GM21526 (cell line): ENCODE measurements around the gene RIN3.
A peak's percentile ranks its signal among the peaks of the same experiment; 100 is the strongest.
"Not testable (repeated sequence)": the region's sequence is repeated elsewhere in the genome, so short reads cannot be mapped to it uniquely, and the experiment has no call there.

Source experiments
- ATAC-seq: cut with Tn5 transposase; IDR thresholded peaks from one replicate; pipeline ENCODE4 v1.9.1; 2021; ENCODE audit warnings: moderate library complexity; ENCODE audit not compliant: unreplicated experiment, low FRiP score

RIN3 gene

GRCh38 chr14:92679246-92679645 is 165.7 kb downstream of the RIN3 start:
- ATAC-seq = no peak

GRCh38 chr14:92680330-92680729 is 166.7 kb downstream of the RIN3 start:
- ATAC-seq = not testable (repeated sequence)

- no peak for ATAC-seq
These were observed 167.4 kb downstream of the RIN3 start for GRCh38 chr14:92680781-92681650.

GRCh38 chr14:92683041-92683440 is 169.5 kb downstream of the RIN3 start:
- ATAC-seq = no peak

GRCh38 chr14:92684801-92685560 is 171.4 kb downstream of the RIN3 start:
- ATAC-seq = no peak

GRCh38 chr14:92685784-92686355 is 172.3 kb downstream of the RIN3 start:
- ATAC-seq = no peak

- ATAC-seq = peak; percentile 8
These were observed 172.9 kb downstream of the RIN3 start for GRCh38 chr14:92686411-92686899.

- ATAC-seq = peak; percentile 58
These were observed 173.4 kb downstream of the RIN3 start for GRCh38 chr14:92686900-92687427.

- ATAC-seq = no peak
These were observed 174.3 kb downstream of the RIN3 start for GRCh38 chr14:92687681-92688433.

GRCh38 chr14:92688434-92689375 is 175.1 kb downstream of the RIN3 start:
- ATAC-seq = no peak

- no peak for ATAC-seq
These were observed 176.8 kb downstream of the RIN3 start for GRCh38 chr14:92690171-92691011.

- ATAC-seq = no peak
These were observed 179.2 kb downstream of the RIN3 start for GRCh38 chr14:92692822-92693226.

GRCh38 chr14:92693998-92694795 is 180.6 kb downstream of the RIN3 start:
- no peak for ATAC-seq

- no peak for ATAC-seq
These were observed 181.2 kb downstream of the RIN3 start for GRCh38 chr14:92694807-92695206.

- no peak for ATAC-seq
These were observed 182.0 kb downstream of the RIN3 start for GRCh38 chr14:92695562-92695961.

- ATAC-seq = no peak
These were observed 182.8 kb downstream of the RIN3 start for GRCh38 chr14:92696366-92696765.

GRCh38 chr14:92698393-92698792 is 184.8 kb downstream of the RIN3 start:
- no peak for ATAC-seq
